Thyroid gland (tissue), 4 donors: ENCODE results near the gene C14orf93. TPM values are rescaled to one million over a fixed set of nuclear protein-coding genes. Genes with fewer than 3 reads are reported as not detected.

Experiments
- DNase-seq, 2 donors: peaks; one replicate each; pipeline ENCODE4 v3.0.0-alpha.2; 2019
- H3K27ac ChIP-seq, 3 donors: fragments of 200-600 bp; sonication (generic); 1 replicate in 2 of 3; 2 replicates in 1 of 3; pipeline ENCODE4 v1.5.1; 2016 to 2019; ENCODE audit warnings: mild to moderate bottlenecking in 1 of 3, moderate library complexity in 1 of 3
- H3K27me3 ChIP-seq: fragments of 200-600 bp; sonication (generic); one replicate; pipeline ENCODE4 v1.5.1; 2019
- H3K36me3 ChIP-seq, 2 donors: fragments of 200-600 bp; sonication (generic); one replicate each; pipeline ENCODE4 v1.5.1; 2016 to 2019
- H3K4me1 ChIP-seq, 2 donors: fragments of 200-600 bp; sonication (generic); one replicate each; pipeline ENCODE4 v1.5.1; 2017 to 2019
- H3K4me3 ChIP-seq, 3 donors: fragments of 200-600 bp; sonication (generic); replicated peaks in 1 of 3; 1 replicate in 2 of 3; 2 replicates in 1 of 3; pipeline ENCODE4 v1.5.1; 2016; ENCODE audit warnings: mild to moderate bottlenecking in 1 of 3
- H3K9me3 ChIP-seq: fragments of 200-600 bp; sonication (generic); one replicate; pipeline ENCODE4 v1.5.1; 2017
- POLR2A ChIP-seq, 2 donors: fragments of 450-650 bp; IDR thresholded peaks; one replicate each; pipeline ENCODE4 v1.6.1; 2017; ENCODE audit warnings: antibody characterized with exemption in 2 of 2, mild to moderate bottlenecking in 2 of 2, moderate library complexity in 1 of 2
- WGBS, 2 donors: methylation state at CpG; one replicate each; pipeline ENCODE4 v1.1.5; 2017; 5-methylcytosine and 5-hydroxymethylcytosine counted together
- intact Hi-C: fragments of 100-400 bp; cut with DNase I; formaldehyde crosslinking; loops from one replicate; pipeline ENCODE4 v1.15.1; 2023
- total RNA-seq, 4 donors: library from RNA; depleted of rRNA; stranded (reverse); fragments of >200 nt; gene quantifications; one replicate each; pipeline ENCODE4 v1.2.3, GENCODE V29; 2016
- TF ChIP-seq, protein P1 (sequence below), 6 experiments: fragments of 200-600 bp in 3 of 6; fragments of 450-650 bp in 3 of 6; sonication (generic) in 3 of 6; IDR thresholded peaks; one replicate each; pipeline ENCODE4 v1.5.1; 2016 to 2019; ENCODE audit warnings: antibody characterized with exemption in 6 of 6, mild to moderate bottlenecking in 2 of 6, inconsistent platforms in 1 of 6, moderate library complexity in 1 of 6

The C14orf93 gene
- total RNA-seq, 4 donors from 2014 or later, result 11.6 to 20.6 (median 15.4) TPM

- DNase-seq, result no peak
- Histone ChIP-seq H3K4me3 (no peak overlapping the region), H3K27me3 (no peaks in the 10 kb centered on the region), H3K9me3 (no peaks in the 10 kb centered on the region), H3K36me3 (no peaks in the 10 kb centered on the region), H3K27ac (no peak overlapping the region), H3K4me1 (peaks cover 0 to 15% of the 10 kb centered on the region in 2 donors)
- TF ChIP-seq POLR2A (IDR thresholded peaks at IDR 0.05), result no peak
- TF ChIP-seq, protein P1, sequence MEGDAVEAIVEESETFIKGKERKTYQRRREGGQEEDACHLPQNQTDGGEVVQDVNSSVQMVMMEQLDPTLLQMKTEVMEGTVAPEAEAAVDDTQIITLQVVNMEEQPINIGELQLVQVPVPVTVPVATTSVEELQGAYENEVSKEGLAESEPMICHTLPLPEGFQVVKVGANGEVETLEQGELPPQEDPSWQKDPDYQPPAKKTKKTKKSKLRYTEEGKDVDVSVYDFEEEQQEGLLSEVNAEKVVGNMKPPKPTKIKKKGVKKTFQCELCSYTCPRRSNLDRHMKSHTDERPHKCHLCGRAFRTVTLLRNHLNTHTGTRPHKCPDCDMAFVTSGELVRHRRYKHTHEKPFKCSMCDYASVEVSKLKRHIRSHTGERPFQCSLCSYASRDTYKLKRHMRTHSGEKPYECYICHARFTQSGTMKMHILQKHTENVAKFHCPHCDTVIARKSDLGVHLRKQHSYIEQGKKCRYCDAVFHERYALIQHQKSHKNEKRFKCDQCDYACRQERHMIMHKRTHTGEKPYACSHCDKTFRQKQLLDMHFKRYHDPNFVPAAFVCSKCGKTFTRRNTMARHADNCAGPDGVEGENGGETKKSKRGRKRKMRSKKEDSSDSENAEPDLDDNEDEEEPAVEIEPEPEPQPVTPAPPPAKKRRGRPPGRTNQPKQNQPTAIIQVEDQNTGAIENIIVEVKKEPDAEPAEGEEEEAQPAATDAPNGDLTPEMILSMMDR (IDR thresholded peaks at IDR 0.05), result no peak
- WGBS, 2 donors, result 99 to 100% methylated on average over 7 to 9 of the region's 10 CpGs
- intact Hi-C loops, result no loop called here
Measured at GRCh38 chr14:23053426-23053825, 43.5 kb upstream of the C14orf93 start.

DNA sequence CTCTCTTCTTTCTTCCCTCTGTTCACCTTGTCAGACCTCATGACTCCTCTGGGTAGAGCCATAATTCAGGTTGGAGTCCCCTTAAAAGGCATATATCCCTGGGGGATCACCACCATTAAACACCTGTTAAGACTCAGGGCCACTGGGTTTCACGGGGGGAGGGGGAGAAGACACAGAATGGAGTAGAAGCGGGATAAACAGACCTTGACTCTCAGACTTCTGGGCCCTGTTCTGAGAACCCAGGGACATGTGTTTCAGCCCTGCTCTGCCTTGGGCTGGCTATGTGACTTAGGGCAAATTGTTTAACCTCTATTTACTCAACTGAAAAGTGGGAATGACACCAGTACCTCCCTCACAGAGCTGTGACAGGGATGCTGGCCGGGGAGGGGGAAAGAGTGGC, 42.7 kb upstream of the C14orf93 start:
- Histone ChIP-seq H3K36me3 (no peaks in the 10 kb centered on the region), H3K27me3 (no peaks in the 10 kb centered on the region), H3K4me1 (peaks cover 0 to 12% of the 10 kb centered on the region in 2 donors), H3K27ac (no peak overlapping the region), H3K4me3 (no peak overlapping the region), H3K9me3 (no peaks in the 10 kb centered on the region)
- TF ChIP-seq, protein P1 (IDR thresholded peaks at IDR 0.05), result no peak
- TF ChIP-seq POLR2A (IDR thresholded peaks at IDR 0.05), result no peak
- WGBS, 2 donors, result 73 to 92% methylated on average over 3 of the region's 3 CpGs
- no peak for DNase-seq
- intact Hi-C loops, result no loop called here

- no peaks in the 10 kb centered on the region for H3K27me3 ChIP-seq
- WGBS, 2 donors, result 70% methylated on average over 10 to 13 of the region's 14 CpGs
- no peak for DNase-seq
- H3K9me3 ChIP-seq, result no peaks in the 10 kb centered on the region
- intact Hi-C loops, result no loop called here
- H3K36me3 ChIP-seq, result no peaks in the 10 kb centered on the region
- H3K4me1 ChIP-seq, result peaks cover 0 to 12% of the 10 kb centered on the region in 2 donors
- TF ChIP-seq, protein P1 (IDR thresholded peaks at IDR 0.05), result no peak
- no peak for TF ChIP-seq POLR2A (IDR thresholded peaks at IDR 0.05)
- H3K27ac ChIP-seq, result no peak overlapping the region
- no peak overlapping the region for H3K4me3 ChIP-seq
Measured at GRCh38 chr14:23052182-23052623, 42.3 kb upstream of the C14orf93 start.

- Histone ChIP-seq H3K27me3 (no peaks in the 10 kb centered on the region), H3K4me1 (peaks cover 0 to 5% of the 10 kb centered on the region in 2 donors), H3K4me3 (no peak overlapping the region), H3K27ac (no peak overlapping the region), H3K9me3 (no peaks in the 10 kb centered on the region), H3K36me3 (no peaks in the 10 kb centered on the region)
- DNase-seq, result no peak
- TF ChIP-seq, protein P1 (IDR thresholded peaks at IDR 0.05), result no peak
- no peak for TF ChIP-seq POLR2A (IDR thresholded peaks at IDR 0.05)
- 87 to 93% methylated on average over 5 of the region's 5 CpGs for WGBS, 2 donors
- intact Hi-C loops, result no loop called here
Measured at GRCh38 chr14:23051141-23052057, 41.5 kb upstream of the C14orf93 start.

GRCh38 chr14:23049011-23049410, 39.1 kb upstream of the C14orf93 start:
- Histone ChIP-seq H3K36me3 (no peaks in the 10 kb centered on the region), H3K4me1 (no peaks in the 10 kb centered on the region), H3K27me3 (no peaks in the 10 kb centered on the region), H3K4me3 (no peak overlapping the region), H3K27ac (no peak overlapping the region), H3K9me3 (no peaks in the 10 kb centered on the region)
- intact Hi-C loops, result no loop called here
- 96 to 100% methylated on average over 5 to 9 of the region's 9 CpGs for WGBS, 2 donors
- TF ChIP-seq POLR2A (IDR thresholded peaks at IDR 0.05), result no peak
- TF ChIP-seq, protein P1 (IDR thresholded peaks at IDR 0.05), result no peak
- DNase-seq, result no peak
